Spleen (tissue), 7 donors: ENCODE results near the gene ABTB2.

Experiments used
- CTCF ChIP-seq, 11 experiments: fragments of 200-600 bp in 7 of 11; fragments of 450-650 bp in 4 of 11; sonication (generic) in 4 of 11; IDR thresholded peaks in 8 of 11; conservative IDR thresholded peaks in 3 of 11; 1 replicate in 7 of 11; 2 replicates in 4 of 11; pipeline versions ENCODE4 v1.4.0 to v1.8.0; 2016 to 2021; ENCODE audit warnings: antibody characterized with exemption in 11 of 11, inconsistent platforms in 4 of 11, mild to moderate bottlenecking in 1 of 11
- POLR2A ChIP-seq, 3 donors: fragments of 450-650 bp; IDR thresholded peaks; one replicate each; pipeline ENCODE4 v1.5.1; 2017; ENCODE audit warnings: antibody characterized with exemption in 3 of 3, mild to moderate bottlenecking in 1 of 3
- POLR2AphosphoS5 ChIP-seq, 3 donors: sonication (generic); formaldehyde crosslinking; IDR thresholded peaks; one replicate each; pipeline ENCODE4 v1.5.1; 2017; ENCODE audit warnings: antibody characterized with exemption in 3 of 3
- donor health status: DM: no; HTN: no; CAD: no; lungs with moderate emphysema.
- donor health status: DM: no; HTN: no; CAD: no.
- donor health status: DM: no; HTN: no; CAD: no.

- TF ChIP-seq CTCF (IDR thresholded peaks at IDR 0.05 in 8 of 11, conservative IDR thresholded peaks at IDR 0.05 in 3 of 11) = no peak
- TF ChIP-seq POLR2A (IDR thresholded peaks at IDR 0.05) = no peak
- TF ChIP-seq POLR2AphosphoS5 (IDR thresholded peaks at IDR 0.05) = no peak
Measured at GRCh38 chr11:34263441-34264091, 94.2 kb downstream of the ABTB2 start.
